Loucy (cell line): ENCODE measurements around the gene ATG16L1.

Source experiments
- H2AFZ ChIP-seq: fragments of 200-600 bp; sonication (generic); 2 replicates; pipeline ENCODE4 v1.6.0; 2016; ENCODE audit warnings: antibody characterized with exemption, mild to moderate bottlenecking, low read length, moderate library complexity
- H3F3A ChIP-seq: fragments of 200-600 bp; 2 replicates; pipeline ENCODE4 v1.6.0; 2016; ENCODE audit warnings: antibody characterized with exemption, low read depth, mild to moderate bottlenecking
- H3K27me3 ChIP-seq: fragments of 200-600 bp; sonication (generic); 2 replicates; pipeline ENCODE4 v1.6.1; 2014; ENCODE audit warnings: low read length, mild to moderate bottlenecking; ENCODE audit not compliant: insufficient read depth, poor library complexity, severe bottlenecking
- H3K36me3 ChIP-seq: fragments of 200-600 bp; sonication (generic); 2 replicates; pipeline ENCODE4 v1.6.1; 2016; ENCODE audit warnings: low read length; ENCODE audit not compliant: insufficient read depth
- H3K4me1 ChIP-seq: fragments of 200-600 bp; sonication (generic); 2 replicates; pipeline ENCODE4 v1.5.1; 2014; ENCODE audit warnings: low read length, mild to moderate bottlenecking; ENCODE audit not compliant: insufficient read depth, poor library complexity, severe bottlenecking
- H3K4me2 ChIP-seq: fragments of 200-600 bp; sonication (generic); 2 replicates; pipeline ENCODE4 v1.6.0; 2014; ENCODE audit warnings: antibody characterized with exemption, low read length, low read depth, mild to moderate bottlenecking; ENCODE audit not compliant: poor library complexity, severe bottlenecking
- H3K4me3 ChIP-seq: fragments of 200-600 bp; sonication (generic); 2 replicates; pipeline ENCODE4 v1.5.1; 2014; ENCODE audit warnings: low read length, mild to moderate bottlenecking, mixed read lengths; ENCODE audit not compliant: poor library complexity, severe bottlenecking
- H3K79me2 ChIP-seq: fragments of 200-600 bp; sonication (generic); 2 replicates; pipeline ENCODE4 v1.6.1; 2014; ENCODE audit warnings: low read length; ENCODE audit not compliant: insufficient read depth
- H3K9ac ChIP-seq: fragments of 200-600 bp; sonication (generic); 2 replicates; pipeline ENCODE4 v1.6.0; 2014; ENCODE audit warnings: mild to moderate bottlenecking, low read depth, low read length, moderate library complexity; ENCODE audit not compliant: poor library complexity, severe bottlenecking
- H3K9me2 ChIP-seq: fragments of 200-600 bp; sonication (generic); replicated peaks from 2 replicates; pipeline ENCODE4 v1.6.1; 2016; ENCODE audit warnings: low read depth, low read length, mixed read lengths
- H3K9me3 ChIP-seq: fragments of 200-600 bp; sonication (generic); 2 replicates; pipeline ENCODE4 v1.6.1; 2014; ENCODE audit warnings: mild to moderate bottlenecking, antibody characterized with exemption, low read length, low read depth; ENCODE audit not compliant: insufficient read depth
- H4K20me1 ChIP-seq: fragments of 200-600 bp; sonication (generic); 2 replicates; pipeline ENCODE4 v1.6.0; 2014; ENCODE audit warnings: antibody characterized with exemption, low read length, mild to moderate bottlenecking; ENCODE audit not compliant: insufficient read depth, poor library complexity, severe bottlenecking
- EZH2phosphoT487 ChIP-seq: fragments of 200-600 bp; IDR thresholded peaks from 2 replicates; pipeline ENCODE4 v1.6.1; 2018; ENCODE audit warnings: antibody characterized with exemption, mild to moderate bottlenecking, moderate library complexity, borderline replicate concordance
- TF ChIP-seq, protein P1 (sequence below): fragments of 200-600 bp; sonication (generic); conservative IDR thresholded peaks from 2 replicates; pipeline ENCODE4 v1.5.1; 2014; ENCODE audit warnings: mild to moderate bottlenecking, antibody characterized with exemption, low read length

Gene ATG16L1

GRCh38 chr2:233263045-233263570 is 11.6 kb downstream of the ATG16L1 start:
- no peak overlapping the region for H3K4me2 ChIP-seq
- no peak overlapping the region for H3K4me3 ChIP-seq
- no peaks in the 10 kb centered on the region for H3K27me3 ChIP-seq
- H3K9me2 ChIP-seq, result no peaks in the 10 kb centered on the region
- H3K9ac ChIP-seq, result no peak overlapping the region
- H3K9me3 ChIP-seq, result no peaks in the 10 kb centered on the region
- peaks cover 22% of the 10 kb centered on the region; the same call in 1 of the 2 replicates for H3K79me2 ChIP-seq
- peaks cover 7% of the 10 kb centered on the region for H4K20me1 ChIP-seq
- peaks cover 81% of the 10 kb centered on the region for H3K36me3 ChIP-seq
- peaks cover 8% of the 10 kb centered on the region; the same call in 1 of the 2 replicates for H3F3A ChIP-seq
- no peak overlapping the region for H2AFZ ChIP-seq
- H3K4me1 ChIP-seq, result peaks cover 20% of the 10 kb centered on the region
- TF ChIP-seq EZH2phosphoT487, result no peak
- TF ChIP-seq, protein P1, sequence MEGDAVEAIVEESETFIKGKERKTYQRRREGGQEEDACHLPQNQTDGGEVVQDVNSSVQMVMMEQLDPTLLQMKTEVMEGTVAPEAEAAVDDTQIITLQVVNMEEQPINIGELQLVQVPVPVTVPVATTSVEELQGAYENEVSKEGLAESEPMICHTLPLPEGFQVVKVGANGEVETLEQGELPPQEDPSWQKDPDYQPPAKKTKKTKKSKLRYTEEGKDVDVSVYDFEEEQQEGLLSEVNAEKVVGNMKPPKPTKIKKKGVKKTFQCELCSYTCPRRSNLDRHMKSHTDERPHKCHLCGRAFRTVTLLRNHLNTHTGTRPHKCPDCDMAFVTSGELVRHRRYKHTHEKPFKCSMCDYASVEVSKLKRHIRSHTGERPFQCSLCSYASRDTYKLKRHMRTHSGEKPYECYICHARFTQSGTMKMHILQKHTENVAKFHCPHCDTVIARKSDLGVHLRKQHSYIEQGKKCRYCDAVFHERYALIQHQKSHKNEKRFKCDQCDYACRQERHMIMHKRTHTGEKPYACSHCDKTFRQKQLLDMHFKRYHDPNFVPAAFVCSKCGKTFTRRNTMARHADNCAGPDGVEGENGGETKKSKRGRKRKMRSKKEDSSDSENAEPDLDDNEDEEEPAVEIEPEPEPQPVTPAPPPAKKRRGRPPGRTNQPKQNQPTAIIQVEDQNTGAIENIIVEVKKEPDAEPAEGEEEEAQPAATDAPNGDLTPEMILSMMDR, result no peak

GRCh38 chr2:233264667-233265066 is 13.2 kb downstream of the ATG16L1 start:
- peaks cover 7% of the 10 kb centered on the region for H4K20me1 ChIP-seq

GRCh38 chr2:233265899-233266431 is 14.5 kb downstream of the ATG16L1 start:
- H3K9me3 ChIP-seq, result no peaks in the 10 kb centered on the region
- no peaks in the 10 kb centered on the region for H3K9me2 ChIP-seq
- H3K4me3 ChIP-seq, result no peak overlapping the region
- peaks cover 15% of the 10 kb centered on the region; the same call in 1 of the 2 replicates for H3K79me2 ChIP-seq
- H3K4me2 ChIP-seq, result no peak overlapping the region
- H2AFZ ChIP-seq, result no peak overlapping the region
- peaks cover 15% of the 10 kb centered on the region; the same call in 1 of the 2 replicates for H3F3A ChIP-seq
- TF ChIP-seq EZH2phosphoT487, result no peak
- TF ChIP-seq, protein P1, result no peak
- H3K36me3 ChIP-seq, result peaks cover 75% of the 10 kb centered on the region
- peaks cover 38% of the 10 kb centered on the region for H3K4me1 ChIP-seq
- H3K27me3 ChIP-seq, result no peaks in the 10 kb centered on the region
- peaks cover 7% of the 10 kb centered on the region for H4K20me1 ChIP-seq
- H3K9ac ChIP-seq, result no peak overlapping the region

More at GRCh38 chr2:233264667-233265066, 13.2 kb downstream of the ATG16L1 start:
- Histone ChIP-seq H2AFZ (no peak overlapping the region), H3F3A (peaks cover 15% of the 10 kb centered on the region; the same call in 1 of the 2 replicates), H3K4me3 (no peak overlapping the region), H3K4me2 (no peak overlapping the region), H3K9ac (no peak overlapping the region), H3K27me3 (no peaks in the 10 kb centered on the region), H3K79me2 (peaks cover 22% of the 10 kb centered on the region; the same call in 1 of the 2 replicates), H3K4me1 (peaks cover 30% of the 10 kb centered on the region), H3K36me3 (peaks cover 74% of the 10 kb centered on the region), H3K9me2 (no peaks in the 10 kb centered on the region), H3K9me3 (no peaks in the 10 kb centered on the region)
- TF ChIP-seq, protein P1, result no peak
- no peak for TF ChIP-seq EZH2phosphoT487
